ENCODE results near the gene RING1.

The RING1 gene

GRCh38 chr6:33193619-33194018, 14.7 kb upstream of the RING1 start:
- no peak for DNase-seq

GRCh38 chr6:33194431-33194979, 13.8 kb upstream of the RING1 start:
- no peak for DNase-seq

GRCh38 chr6:33195304-33196165, 12.8 kb upstream of the RING1 start:
- DNase-seq = no peak

GRCh38 chr6:33197431-33198048, 10.8 kb upstream of the RING1 start:
- peak; percentile 96 for DNase-seq

- DNase-seq = no peak
Measured at GRCh38 chr6:33198159-33198852, 10.0 kb upstream of the RING1 start.

GRCh38 chr6:33198853-33199436, 9.4 kb upstream of the RING1 start:
- no peak for DNase-seq

- DNase-seq = peak; percentile 92
Measured at GRCh38 chr6:33199687-33200218, 8.5 kb upstream of the RING1 start.

GRCh38 chr6:33200219-33201146, 7.8 kb upstream of the RING1 start, which contains the start of the genes RXRB and SLC39A7:
Gene RXRB (minus strand): TSS chr6:33200665. CDS start chr6:33200476, 189 bp downstream.
Gene SLC39A7 (plus strand): TSS chr6:33200867. CDS start chr6:33201246, 379 bp downstream.
- DNase-seq = peak; percentile 100

- no peak for DNase-seq
Measured at GRCh38 chr6:33201147-33201545, 7.2 kb upstream of the RING1 start.

GRCh38 chr6:33201935-33202334, 6.4 kb upstream of the RING1 start:
- DNase-seq = no peak

- DNase-seq = no peak
Measured at GRCh38 chr6:33202799-33203198, 5.5 kb upstream of the RING1 start.

GRCh38 chr6:33203443-33204164, 4.7 kb upstream of the RING1 start:
- no peak for DNase-seq

GRCh38 chr6:33204165-33204414, 4.2 kb upstream of the RING1 start:
- no peak for DNase-seq

GRCh38 chr6:33204415-33205190, 3.7 kb upstream of the RING1 start, which contains the start of gene HSD17B8:
Gene HSD17B8 (plus strand): TSS chr6:33204655. CDS start chr6:33204669, 14 bp downstream.
- DNase-seq = peak; percentile 98

GRCh38 chr6:33205191-33206026, 2.9 kb upstream of the RING1 start:
- peak; percentile 41 for DNase-seq

GRCh38 chr6:33206027-33206863, 2.1 kb upstream of the RING1 start:
- DNase-seq = no peak

- no peak for DNase-seq
Measured at GRCh38 chr6:33206864-33207551, 1.3 kb upstream of the RING1 start.
